B cell (primary cell): ENCODE data around the gene DNAJB1. TPM values are rescaled to one million over a fixed set of nuclear protein-coding genes. Genes with fewer than 3 reads are reported as not detected.

ENCODE experiments used
- ATAC-seq: fragments of 200-7000 bp; cut with Tn5 transposase; one replicate; pipeline ENCODE4 v1.10.0; 2021; ENCODE audit warnings: low read depth, mild to moderate bottlenecking, moderate number of reproducible peaks, moderate library complexity
- CTCF ChIA-PET: fragments of 350-600 bp; sonication (Branson Sonifier 250); formaldehyde crosslinking; loops from one replicate; lab custom pipeline; 2021; ENCODE audit warnings: antibody characterized with exemption, inconsistent platforms; lab: Charles Lee
- POLR2A ChIA-PET: fragments of 350-600 bp; sonication (Branson Sonifier 250); formaldehyde crosslinking; loops from one replicate; lab custom pipeline; 2021; ENCODE audit warnings: antibody characterized with exemption; lab: Charles Lee
- DNase-seq: peaks from one replicate; pipeline ENCODE4 v3.0.0; 2013
- H2AFZ ChIP-seq: 2 replicates; pipeline ENCODE4 v1.6.1; 2012; ENCODE audit warnings: mild to moderate bottlenecking, low read depth, low read length; ENCODE audit not compliant: insufficient read depth, poor library complexity, severe bottlenecking
- H3K27ac ChIP-seq, 2 donors: 1 replicate in 1 of 2; 2 replicates in 1 of 2; pipeline ENCODE4 v1.5.1; 2012 to 2013; ENCODE audit warnings: low read length in 2 of 2, mild to moderate bottlenecking in 2 of 2, moderate library complexity in 1 of 2
- H3K27me3 ChIP-seq, 4 experiments: fragments of 200-600 bp in 1 of 4; sonication (generic) in 1 of 4; replicated peaks in 1 of 4; 1 replicate in 2 of 4; 2 replicates in 2 of 4; pipeline versions ENCODE4 v1.6.1 to v1.7.0; 2013 to 2016; ENCODE audit warnings: low read length in 3 of 4, mild to moderate bottlenecking in 2 of 4, mixed read lengths in 1 of 4, moderate library complexity in 1 of 4; ENCODE audit not compliant: insufficient read depth in 4 of 4, control insufficient read depth in 3 of 4; ENCODE audit errors: control extremely low read depth in 1 of 4
- H3K36me3 ChIP-seq, 2 experiments: replicated peaks in 1 of 2; 1 replicate in 1 of 2; 2 replicates in 1 of 2; pipeline versions ENCODE4 v1.6.1 to v1.7.1; 2013; ENCODE audit warnings: low read length in 1 of 2; ENCODE audit not compliant: insufficient read depth in 2 of 2, control insufficient read depth in 1 of 2; ENCODE audit errors: control extremely low read depth in 1 of 2, extremely low read depth in 1 of 2
- H3K4me1 ChIP-seq, 2 donors: fragments of 200-600 bp in 1 of 2; sonication (generic) in 1 of 2; 1 replicate in 1 of 2; 2 replicates in 1 of 2; pipeline versions ENCODE4 v1.5.1 to v1.6.1; 2013 to 2017; ENCODE audit warnings: low read length in 2 of 2; ENCODE audit not compliant: control insufficient read depth in 2 of 2, insufficient read depth in 2 of 2
- H3K4me2 ChIP-seq: replicated peaks from 2 replicates; pipeline ENCODE3; 2012; ENCODE audit warnings: mild to moderate bottlenecking, low read depth, low read length; ENCODE audit not compliant: poor library complexity, severe bottlenecking
- H3K4me3 ChIP-seq, 5 experiments: fragments of 200-600 bp in 1 of 5; sonication (generic) in 1 of 5; 1 replicate in 3 of 5; 2 replicates in 2 of 5; pipeline versions ENCODE4 v1.5.1 to v1.7.0; 2011 to 2016; ENCODE audit warnings: low read length in 4 of 5, mild to moderate bottlenecking in 4 of 5, low read depth in 2 of 5, control low read depth in 1 of 5, moderate library complexity in 1 of 5; ENCODE audit not compliant: insufficient read depth in 1 of 5; ENCODE audit errors: control extremely low read depth in 1 of 5, extremely low read depth in 1 of 5
- H3K79me2 ChIP-seq: fragments of 200-600 bp; sonication (generic); one replicate; pipeline ENCODE4 v1.6.0; 2016; ENCODE audit warnings: low read length; ENCODE audit not compliant: control insufficient read depth, insufficient read depth
- H3K9ac ChIP-seq: fragments of 200-600 bp; sonication (generic); 2 replicates; pipeline ENCODE4 v1.6.1; 2017; ENCODE audit warnings: mild to moderate bottlenecking, low read length, moderate library complexity
- H3K9me3 ChIP-seq, 3 donors: one replicate each; pipeline versions ENCODE4 v1.6.1 to v1.7.1; 2013; ENCODE audit warnings: low read length in 2 of 3; ENCODE audit not compliant: control insufficient read depth in 2 of 3, insufficient read depth in 1 of 3; ENCODE audit errors: control extremely low read depth in 1 of 3
- H4K20me1 ChIP-seq: 2 replicates; pipeline ENCODE4 v1.6.0; 2012; ENCODE audit warnings: mild to moderate bottlenecking, low read length; ENCODE audit not compliant: insufficient read depth, control insufficient read depth, poor library complexity, severe bottlenecking
- H3K27ac Mint-ChIP-seq: one replicate; pipeline ENCODE4 v1.8.0; 2021; ENCODE audit warnings: mixed read lengths
- H3K27me3 Mint-ChIP-seq: one replicate; pipeline ENCODE4 v1.8.0; 2021; ENCODE audit warnings: mixed read lengths
- H3K4me1 Mint-ChIP-seq: one replicate; pipeline ENCODE4 v1.8.0; 2021; ENCODE audit warnings: mixed read lengths
- H3K4me3 Mint-ChIP-seq: one replicate; pipeline ENCODE4 v1.8.0; 2021; ENCODE audit warnings: mixed read lengths
- H3K9me3 Mint-ChIP-seq: one replicate; pipeline ENCODE4 v1.8.0; 2022; ENCODE audit warnings: mixed read lengths; ENCODE audit not compliant: insufficient read depth
- CTCF ChIP-seq: fragments of 200-600 bp; IDR thresholded peaks from one replicate; pipeline ENCODE4 v1.8.0; 2022; ENCODE audit warnings: antibody characterized with exemption, mild to moderate bottlenecking
- EZH2 ChIP-seq: IDR thresholded peaks from 2 replicates; pipeline ENCODE4 v1.6.1; 2012; ENCODE audit warnings: borderline replicate concordance, low read depth, mild to moderate bottlenecking, moderate library complexity, low read length; ENCODE audit not compliant: insufficient read depth, poor library complexity, severe bottlenecking
- WGBS: methylation state at CpG from one replicate; pipeline ENCODE4 v1.1.5; 2013; ENCODE audit warnings: missing lambda C conversion rate; ENCODE audit not compliant: insufficient coverage; 5-methylcytosine and 5-hydroxymethylcytosine counted together
- intact Hi-C: fragments of 100-400 bp; cut with micrococcal nuclease; formaldehyde crosslinking; loops from one replicate; pipeline ENCODE4 v1.10.0; 2022
- polyA plus RNA-seq: library from polyadenylated mRNA; depleted of rRNA; stranded (reverse); fragments of >200 nt; gene quantifications from 2 replicates; pipeline ENCODE4 v1.2.3, GENCODE V29; 2012
- total RNA-seq, 2 donors: library from RNA; stranded (reverse); fragments of 120-200 nt in 1 of 2; gene quantifications; 1 replicate in 1 of 2; 2 replicates in 1 of 2; pipeline versions ENCODE4 v1.2.3 to v1.2.4, GENCODE V29; 2013 to 2022

DNAJB1 gene
- total and polyA plus RNA-seq, 2 donors (not counting 1 experiment from before 2014, with no cell fraction given), result 72.8 to 194 TPM

- TF ChIP-seq EZH2, result no peak
- TF ChIP-seq CTCF, result no peak
- Mint-ChIP-seq H3K27ac (no peak overlapping the region), H3K9me3 (no peaks in the 10 kb centered on the region), H3K4me3 (no peak overlapping the region), H3K4me1 (peaks cover 20% of the 10 kb centered on the region), H3K27me3 (no peaks in the 10 kb centered on the region)
- peaks cover 81% of the 10 kb centered on the region for H3K79me2 ChIP-seq
- no peaks in the 10 kb centered on the region for H3K9me3 ChIP-seq
- H3K4me2 ChIP-seq, result no peak overlapping the region
- H3K27ac ChIP-seq, result no peak overlapping the region
- H4K20me1 ChIP-seq, result peaks cover 37% of the 10 kb centered on the region
- no peak overlapping the region for H3K9ac ChIP-seq
- no peak for ATAC-seq
- H3K27me3 ChIP-seq, result no peaks in the 10 kb centered on the region
- peaks cover 2 to 8% of the 10 kb centered on the region in 2 donors for H3K4me1 ChIP-seq
- WGBS, result 95% methylated on average over 18 of the region's 21 CpGs
- CTCF ChIA-PET, result interaction anchor here (0.7 to 3.7 kb wide), 2 partner anchors 11 to 145 kb away, joined by 3 to 16 read pairs; partner anchors contain the start of gene ZNF333
- H3K36me3 ChIP-seq, result peaks cover 0 to 13% of the 10 kb centered on the region in 2 experiments
- H2AFZ ChIP-seq, result no peak overlapping the region
- no peak for DNase-seq
- no peak overlapping the region for H3K4me3 ChIP-seq
- intact Hi-C loops, result no loop called here
- POLR2A ChIA-PET, result interaction anchor here (0.6 kb wide), 1 partner anchor 20 kb away, joined by 3 read pairs; no protein-coding TSS in a partner anchor
Measured at GRCh38 chr19:14544977-14545715, 26.9 kb upstream of the DNAJB1 start.

GRCh38 chr19:14544047-14544446 is 25.9 kb upstream of the DNAJB1 start:
- ATAC-seq (no peak), DNase-seq (no peak)
- ChIA-PET CTCF (interaction anchor here (3.7 kb wide), 1 partner anchor 12 kb away, joined by 16 read pairs; no protein-coding TSS in a partner anchor), POLR2A (no interaction called here)
- no peaks in the 10 kb centered on the region for H3K27me3 ChIP-seq
- H2AFZ ChIP-seq, result no peak overlapping the region
- no peak overlapping the region for H3K27ac ChIP-seq
- intact Hi-C loops, result no loop called here
- no peak for TF ChIP-seq CTCF
- no peak for TF ChIP-seq EZH2
- H3K9me3 Mint-ChIP-seq, result no peaks in the 10 kb centered on the region
- no peaks in the 10 kb centered on the region for H3K9me3 ChIP-seq
- H3K4me3 Mint-ChIP-seq, result no peak overlapping the region
- no peak overlapping the region for H3K9ac ChIP-seq
- H4K20me1 ChIP-seq, result peaks cover 34% of the 10 kb centered on the region
- 95% methylated on average over 5 of the region's 5 CpGs for WGBS
- H3K36me3 ChIP-seq, result peaks cover 0 to 9% of the 10 kb centered on the region in 2 experiments
- H3K27ac Mint-ChIP-seq, result no peak overlapping the region
- no peak overlapping the region for H3K4me3 ChIP-seq
- peaks cover 78% of the 10 kb centered on the region for H3K79me2 ChIP-seq
- no peak overlapping the region for H3K4me2 ChIP-seq
- H3K4me1 ChIP-seq, result peaks cover 0 to 5% of the 10 kb centered on the region in 2 donors
- H3K27me3 Mint-ChIP-seq, result no peaks in the 10 kb centered on the region
- H3K4me1 Mint-ChIP-seq, result peaks cover 21% of the 10 kb centered on the region
